Measurements from ENCODE around the gene SH3RF3. TPM values are rescaled to one million over a fixed set of nuclear protein-coding genes. Genes with fewer than 3 reads are reported as not detected.

SH3RF3 gene
- total RNA-seq, 1 donor from 2014 or later, result 0.28 TPM

DNA sequence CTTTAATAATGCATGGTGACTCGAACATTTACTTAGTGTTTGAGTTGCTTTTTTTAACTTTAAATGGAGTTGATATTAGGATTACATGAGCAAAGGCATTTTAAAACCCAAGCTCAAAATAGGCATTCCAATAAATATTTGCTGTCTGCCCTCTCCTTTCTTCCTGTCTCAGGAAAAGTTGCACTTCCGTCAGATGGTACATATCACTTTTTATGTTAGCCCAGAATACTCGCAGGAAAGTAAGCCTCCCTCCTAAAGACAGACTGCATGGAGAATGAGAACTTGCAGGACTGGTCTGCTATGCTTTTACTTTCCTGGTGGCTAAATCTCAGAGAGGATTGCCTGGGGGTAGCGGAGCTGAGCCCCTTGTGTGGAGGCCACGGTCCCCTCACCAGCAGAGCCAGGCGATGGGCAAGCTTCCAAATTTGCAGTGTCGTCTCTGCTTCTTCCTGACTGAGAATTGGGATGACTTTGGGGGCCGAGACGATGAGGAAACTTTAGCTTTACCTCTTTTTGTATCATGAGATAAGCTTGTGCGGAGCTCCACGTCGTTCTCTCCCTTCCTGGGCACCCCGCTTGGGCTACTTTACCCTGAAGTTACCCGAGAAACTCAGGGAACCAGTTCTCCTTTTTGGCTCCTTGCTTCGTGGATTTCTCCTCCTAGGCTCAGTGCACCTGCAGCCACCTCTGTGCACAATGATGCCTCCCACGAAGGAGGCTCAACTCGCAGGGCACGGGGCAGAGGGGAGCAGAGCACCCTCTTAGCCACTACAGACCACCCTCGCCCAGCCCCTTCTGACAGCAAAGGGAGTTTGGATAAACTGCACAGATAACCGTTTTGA lies 223.3 kb downstream of the SH3RF3 start:
- peaks cover 13% of the 10 kb centered on the region for H3K9me3 Mint-ChIP-seq
- Histone ChIP-seq H3K4me1 (peaks cover 10% of the 10 kb centered on the region), H3K27me3 (no peaks in the 10 kb centered on the region), H3K27ac (no peak overlapping the region), H3K79me2 (ENCODE audit: low read depth) (no peaks in the 10 kb centered on the region), H2AFZ (replicated peaks) (no peak overlapping the region), H4K20me1 (ENCODE audit: low read depth) (no peaks in the 10 kb centered on the region), H3K9me3 (ENCODE audit: low read depth) (no peaks in the 10 kb centered on the region), H3K9ac (no peak overlapping the region), H3K36me3 (no peaks in the 10 kb centered on the region), H3K4me2 (no peak overlapping the region), H3F3A (ENCODE audit: low read depth) (no peaks in the 10 kb centered on the region), H3K4me3 (no peak overlapping the region)
- no peak for TF ChIP-seq EZH2phosphoT487 (IDR thresholded peaks at IDR 0.05)
- no peak for TF ChIP-seq EZH2 (IDR thresholded peaks at IDR 0.05)
- no peak for TF ChIP-seq CTCF (IDR thresholded peaks at IDR 0.05)
- DNase-seq (ENCODE audit: low spot score), result no peak
- no peak overlapping the region for H3K4me3 Mint-ChIP-seq
- no peak overlapping the region for H3K27ac Mint-ChIP-seq
- peaks cover 8% of the 10 kb centered on the region for H3K36me3 Mint-ChIP-seq
- H3K27me3 Mint-ChIP-seq (ENCODE audit: insufficient read depth, low read depth), result peaks cover 5% of the 10 kb centered on the region
- H3K4me1 Mint-ChIP-seq, result peaks cover 36% of the 10 kb centered on the region

DNA sequence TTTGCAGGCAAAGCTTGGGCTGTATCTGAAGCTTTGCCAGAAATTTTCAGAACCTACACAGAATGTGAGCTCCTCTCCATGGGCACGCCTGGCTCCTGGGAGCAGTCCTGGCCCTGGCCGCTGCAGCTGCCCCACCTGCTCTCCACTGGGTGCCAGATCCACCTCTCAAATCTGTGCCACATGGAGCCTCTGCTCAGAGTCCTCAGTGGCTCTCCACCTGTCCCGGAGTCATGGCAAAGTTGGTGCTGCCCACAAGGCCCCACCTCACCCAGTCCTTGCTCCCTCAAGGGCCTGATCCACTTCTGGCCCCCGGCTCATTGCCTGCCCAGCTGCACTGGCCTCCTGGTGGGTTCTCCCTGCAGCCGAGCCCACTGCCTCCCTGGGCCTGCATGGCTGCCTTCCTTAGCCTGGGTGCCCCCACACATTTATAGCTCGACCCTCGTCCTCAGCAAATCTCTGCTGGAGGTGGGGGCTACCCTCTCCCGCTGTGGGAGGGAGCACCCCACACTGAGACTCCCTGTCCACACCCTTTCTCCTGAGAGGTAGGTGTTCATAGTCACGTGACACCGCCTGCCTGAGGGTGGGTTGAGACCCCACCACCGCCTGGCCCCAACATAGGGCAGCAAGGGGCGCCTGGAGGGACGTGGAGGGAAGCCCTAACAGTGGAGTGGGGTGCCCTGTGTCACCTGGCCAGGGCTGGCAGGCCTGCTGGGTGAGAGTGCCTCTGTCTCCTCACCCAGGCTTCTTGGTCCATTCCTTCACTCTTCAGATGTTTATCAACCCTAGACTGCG lies 224.1 kb downstream of the SH3RF3 start:
- no peak overlapping the region for H3K27ac ChIP-seq
- H3F3A ChIP-seq (ENCODE audit: low read depth), result no peaks in the 10 kb centered on the region
- H3K4me2 ChIP-seq, result no peak overlapping the region
- H3K27me3 ChIP-seq, result no peaks in the 10 kb centered on the region
- no peak overlapping the region for H2AFZ ChIP-seq (replicated peaks)
- H3K4me1 ChIP-seq, result peaks cover 10% of the 10 kb centered on the region
- peaks cover 11% of the 10 kb centered on the region for H3K36me3 Mint-ChIP-seq
- H3K4me3 Mint-ChIP-seq, result no peak overlapping the region
- no peaks in the 10 kb centered on the region for H3K9me3 ChIP-seq (ENCODE audit: low read depth)
- H4K20me1 ChIP-seq (ENCODE audit: low read depth), result no peaks in the 10 kb centered on the region
- peaks cover 17% of the 10 kb centered on the region for H3K9me3 Mint-ChIP-seq
- H3K36me3 ChIP-seq, result no peaks in the 10 kb centered on the region
- H3K79me2 ChIP-seq (ENCODE audit: low read depth), result no peaks in the 10 kb centered on the region
- H3K9ac ChIP-seq, result no peak overlapping the region
- no peak overlapping the region for H3K4me3 ChIP-seq
- no peak for DNase-seq (ENCODE audit: low spot score)
- H3K4me1 Mint-ChIP-seq, result peaks cover 36% of the 10 kb centered on the region
- peaks cover 5% of the 10 kb centered on the region for H3K27me3 Mint-ChIP-seq (ENCODE audit: insufficient read depth, low read depth)
- no peak overlapping the region for H3K27ac Mint-ChIP-seq
- TF ChIP-seq EZH2phosphoT487 (IDR thresholded peaks at IDR 0.05) (no peak), EZH2 (IDR thresholded peaks at IDR 0.05) (no peak), CTCF (IDR thresholded peaks at IDR 0.05) (no peak)

- H3K4me1 Mint-ChIP-seq, result peaks cover 30% of the 10 kb centered on the region
- Histone ChIP-seq H2AFZ (replicated peaks) (no peak overlapping the region), H3K79me2 (ENCODE audit: low read depth) (no peaks in the 10 kb centered on the region), H3K4me2 (no peak overlapping the region), H3F3A (ENCODE audit: low read depth) (no peaks in the 10 kb centered on the region), H3K27me3 (no peaks in the 10 kb centered on the region), H3K9ac (no peak overlapping the region), H3K9me3 (ENCODE audit: low read depth) (no peaks in the 10 kb centered on the region), H3K4me3 (no peak overlapping the region), H4K20me1 (ENCODE audit: low read depth) (no peaks in the 10 kb centered on the region), H3K36me3 (no peaks in the 10 kb centered on the region), H3K4me1 (peaks cover 5% of the 10 kb centered on the region), H3K27ac (no peak overlapping the region)
- H3K27ac Mint-ChIP-seq, result no peak overlapping the region
- no peak for DNase-seq (ENCODE audit: low spot score)
- H3K36me3 Mint-ChIP-seq, result peaks cover 13% of the 10 kb centered on the region
- H3K9me3 Mint-ChIP-seq, result peaks cover 22% of the 10 kb centered on the region
- H3K27me3 Mint-ChIP-seq (ENCODE audit: insufficient read depth, low read depth), result peaks cover 5% of the 10 kb centered on the region
- no peak overlapping the region for H3K4me3 Mint-ChIP-seq
- no peak for TF ChIP-seq CTCF (IDR thresholded peaks at IDR 0.05)
- TF ChIP-seq EZH2phosphoT487 (IDR thresholded peaks at IDR 0.05), result no peak
- TF ChIP-seq EZH2 (IDR thresholded peaks at IDR 0.05), result no peak
Observed at GRCh38 chr2:109353806-109354745, 225.1 kb downstream of the SH3RF3 start.
